ENCODE data around the gene DACT2. TPM values are rescaled to one million over a fixed set of nuclear protein-coding genes. Genes with fewer than 3 reads are reported as not detected.

DACT2 gene
- not detected for polyA plus RNA-seq (2012; ENCODE audit: low read depth, missing spikeins)

- TF ChIP-seq POLR2AphosphoS5 (IDR thresholded peaks at IDR 0.05; ENCODE audit: low read depth, low read length) (no peak), POLR2A (IDR thresholded peaks at IDR 0.05; ENCODE audit: low read depth, low read length) (no peak), SPI1 (IDR thresholded peaks at IDR 0.05; ENCODE audit: low read depth, low read length) (no peak), TAF1 (IDR thresholded peaks at IDR 0.05; ENCODE audit: low read depth, low read length) (no peak)
- FAIRE-seq: no peak
- no peak for DNase-seq (ENCODE audit: insufficient read length, low spot score)
Observed at GRCh38 chr6:168319279-168320111, at the start of gene DACT2. Gene DACT2 (minus strand): TSS chr6:168319777. CDS start chr6:168319633, 144 bp downstream.

- DNase-seq (ENCODE audit: insufficient read length, low spot score) (no peak), FAIRE-seq (no peak)
- TF ChIP-seq POU2F2 (IDR thresholded peaks at IDR 0.05; ENCODE audit: low read depth, low read length) (no peak), TAF1 (IDR thresholded peaks at IDR 0.05; ENCODE audit: low read depth, low read length) (no peak), POLR2A (IDR thresholded peaks at IDR 0.05; ENCODE audit: low read depth, low read length) (no peak), PAX5 (IDR thresholded peaks at IDR 0.05; ENCODE audit: insufficient read depth, low read length, severe bottlenecking) (no peak), POLR2AphosphoS5 (IDR thresholded peaks at IDR 0.05; ENCODE audit: low read depth, low read length) (no peak), SPI1 (IDR thresholded peaks at IDR 0.05; ENCODE audit: low read depth, low read length) (no peak)
Observed at GRCh38 chr6:168368936-168369335, 49.4 kb upstream of the DACT2 start.

- FAIRE-seq: no peak
Observed at GRCh38 chr6:168368066-168368820, 48.7 kb upstream of the DACT2 start.

GRCh38 chr6:168367285-168367751 lies 47.7 kb upstream of the DACT2 start:
- TF ChIP-seq TAF1 (IDR thresholded peaks at IDR 0.05; ENCODE audit: low read depth, low read length) (no peak), POLR2AphosphoS5 (IDR thresholded peaks at IDR 0.05; ENCODE audit: low read depth, low read length) (no peak), SPI1 (IDR thresholded peaks at IDR 0.05; ENCODE audit: low read depth, low read length) (no peak), POU2F2 (IDR thresholded peaks at IDR 0.05; ENCODE audit: low read depth, low read length) (no peak), PAX5 (IDR thresholded peaks at IDR 0.05; ENCODE audit: insufficient read depth, low read length, severe bottlenecking) (no peak), POLR2A (IDR thresholded peaks at IDR 0.05; ENCODE audit: low read depth, low read length) (no peak)
- no peak for DNase-seq (ENCODE audit: insufficient read length, low spot score)
- FAIRE-seq: no peak

More at GRCh38 chr6:168368066-168368820, 48.7 kb upstream of the DACT2 start:
- no peak for DNase-seq (ENCODE audit: insufficient read length, low spot score)
- no peak for TF ChIP-seq POU2F2 (IDR thresholded peaks at IDR 0.05; ENCODE audit: low read depth, low read length)
- TF ChIP-seq TAF1 (IDR thresholded peaks at IDR 0.05; ENCODE audit: low read depth, low read length): no peak

GRCh38 chr6:168366473-168366872 lies 46.9 kb upstream of the DACT2 start:
- DNase-seq (ENCODE audit: insufficient read length, low spot score): no peak
- FAIRE-seq: no peak

GRCh38 chr6:168365422-168366165 lies 46.0 kb upstream of the DACT2 start:
- TF ChIP-seq SPI1 (IDR thresholded peaks at IDR 0.05; ENCODE audit: low read depth, low read length): no peak
- TF ChIP-seq TAF1 (IDR thresholded peaks at IDR 0.05; ENCODE audit: low read depth, low read length): no peak
- TF ChIP-seq POLR2AphosphoS5 (IDR thresholded peaks at IDR 0.05; ENCODE audit: low read depth, low read length): no peak
- no peak for TF ChIP-seq POU2F2 (IDR thresholded peaks at IDR 0.05; ENCODE audit: low read depth, low read length)

More at GRCh38 chr6:168366473-168366872, 46.9 kb upstream of the DACT2 start:
- TF ChIP-seq POU2F2 (IDR thresholded peaks at IDR 0.05; ENCODE audit: low read depth, low read length) (no peak), POLR2A (IDR thresholded peaks at IDR 0.05; ENCODE audit: low read depth, low read length) (no peak), SPI1 (IDR thresholded peaks at IDR 0.05; ENCODE audit: low read depth, low read length) (no peak), TAF1 (IDR thresholded peaks at IDR 0.05; ENCODE audit: low read depth, low read length) (no peak), POLR2AphosphoS5 (IDR thresholded peaks at IDR 0.05; ENCODE audit: low read depth, low read length) (no peak), PAX5 (IDR thresholded peaks at IDR 0.05; ENCODE audit: insufficient read depth, low read length, severe bottlenecking) (no peak)

GRCh38 chr6:168364793-168365421 lies 45.3 kb upstream of the DACT2 start:
- TF ChIP-seq POU2F2 (IDR thresholded peaks at IDR 0.05; ENCODE audit: low read depth, low read length) (no peak), PAX5 (IDR thresholded peaks at IDR 0.05; ENCODE audit: insufficient read depth, low read length, severe bottlenecking) (no peak), SPI1 (IDR thresholded peaks at IDR 0.05; ENCODE audit: low read depth, low read length) (no peak), POLR2AphosphoS5 (IDR thresholded peaks at IDR 0.05; ENCODE audit: low read depth, low read length) (no peak), TAF1 (IDR thresholded peaks at IDR 0.05; ENCODE audit: low read depth, low read length) (no peak), POLR2A (IDR thresholded peaks at IDR 0.05; ENCODE audit: low read depth, low read length) (no peak)
- DNase-seq (ENCODE audit: insufficient read length, low spot score) (no peak), FAIRE-seq (no peak)

More at GRCh38 chr6:168365422-168366165, 46.0 kb upstream of the DACT2 start:
- DNase-seq (ENCODE audit: insufficient read length, low spot score): no peak
- FAIRE-seq: no peak

GRCh38 chr6:168363811-168364792 lies 44.5 kb upstream of the DACT2 start:
- FAIRE-seq (no peak), DNase-seq (ENCODE audit: insufficient read length, low spot score) (no peak)
- TF ChIP-seq POLR2AphosphoS5 (IDR thresholded peaks at IDR 0.05; ENCODE audit: low read depth, low read length) (no peak), POLR2A (IDR thresholded peaks at IDR 0.05; ENCODE audit: low read depth, low read length) (no peak), SPI1 (IDR thresholded peaks at IDR 0.05; ENCODE audit: low read depth, low read length) (no peak), TAF1 (IDR thresholded peaks at IDR 0.05; ENCODE audit: low read depth, low read length) (no peak), POU2F2 (IDR thresholded peaks at IDR 0.05; ENCODE audit: low read depth, low read length) (no peak), PAX5 (IDR thresholded peaks at IDR 0.05; ENCODE audit: insufficient read depth, low read length, severe bottlenecking) (no peak)

Measured in GM12891 (cell line).